Stimulated activated CD4-positive, alpha-beta T cell treated with anti-CD3 and anti-CD28 coated beads, Interleukin-1b, Interleukin-23, amount 100 ng/mL, for 24 hours (primary cell): Measurements from ENCODE around the gene SMYD1.

Experiments used
- DNase-seq, 4 experiments: peaks; one replicate each; pipeline ENCODE4 v3.0.0-alpha.2; 2020; ENCODE audit warnings: low read depth in 4 of 4, low spot score in 1 of 4

SMYD1 gene

GRCh38 chr2:88121678-88122077, 54.1 kb downstream of the SMYD1 start:
- no peak for DNase-seq

GRCh38 chr2:88122141-88122884, 54.7 kb downstream of the SMYD1 start:
- no peak for DNase-seq

- no peak for DNase-seq
Measured at GRCh38 chr2:88123164-88123974, 55.7 kb downstream of the SMYD1 start.

- no peak for DNase-seq
Measured at GRCh38 chr2:88123975-88124917, 56.6 kb downstream of the SMYD1 start.

- DNase-seq, result no peak
Measured at GRCh38 chr2:88125344-88125923, 57.8 kb downstream of the SMYD1 start.

DNA sequence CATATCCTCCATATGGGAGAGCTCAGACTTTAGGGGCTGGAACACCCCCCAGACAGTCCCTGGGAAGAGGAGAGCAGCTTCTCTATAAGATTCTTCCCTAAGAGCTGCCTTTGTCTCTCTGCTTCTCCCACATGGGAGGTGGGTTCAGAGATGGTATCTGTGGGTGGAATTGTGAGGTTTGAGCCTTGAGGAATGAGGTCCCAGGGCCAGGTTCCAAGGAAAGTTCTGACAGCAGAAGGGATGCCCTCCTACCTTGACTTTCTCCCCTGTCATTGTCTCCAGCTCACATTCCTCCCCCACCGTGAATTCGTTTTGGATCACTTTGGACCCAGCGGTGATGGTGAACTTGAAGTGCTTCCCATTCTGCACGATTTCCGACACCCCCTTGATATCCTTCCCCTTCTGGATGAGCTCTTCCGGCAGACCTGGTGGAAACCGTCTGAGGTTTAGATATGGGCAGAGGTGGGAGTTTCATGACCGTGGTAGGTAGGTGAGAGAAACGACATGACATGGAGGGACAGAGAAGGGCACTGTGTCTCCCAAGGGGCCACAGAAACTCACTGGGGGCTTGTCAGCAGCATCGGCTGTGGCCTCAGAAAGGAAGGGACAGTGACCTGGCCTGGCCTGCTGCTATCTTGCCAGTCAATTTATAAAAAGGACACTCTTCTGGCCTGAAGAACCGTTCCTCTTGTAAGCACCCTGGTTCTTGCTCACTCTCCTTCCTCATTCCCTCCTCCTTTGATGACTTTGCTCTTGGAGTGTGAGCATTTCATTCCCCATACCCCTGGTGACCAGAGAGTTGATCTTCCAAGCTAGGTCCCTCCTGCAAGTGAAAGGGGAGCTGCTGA, 58.5 kb downstream of the SMYD1 start:
- DNase-seq, result no peak

DNA sequence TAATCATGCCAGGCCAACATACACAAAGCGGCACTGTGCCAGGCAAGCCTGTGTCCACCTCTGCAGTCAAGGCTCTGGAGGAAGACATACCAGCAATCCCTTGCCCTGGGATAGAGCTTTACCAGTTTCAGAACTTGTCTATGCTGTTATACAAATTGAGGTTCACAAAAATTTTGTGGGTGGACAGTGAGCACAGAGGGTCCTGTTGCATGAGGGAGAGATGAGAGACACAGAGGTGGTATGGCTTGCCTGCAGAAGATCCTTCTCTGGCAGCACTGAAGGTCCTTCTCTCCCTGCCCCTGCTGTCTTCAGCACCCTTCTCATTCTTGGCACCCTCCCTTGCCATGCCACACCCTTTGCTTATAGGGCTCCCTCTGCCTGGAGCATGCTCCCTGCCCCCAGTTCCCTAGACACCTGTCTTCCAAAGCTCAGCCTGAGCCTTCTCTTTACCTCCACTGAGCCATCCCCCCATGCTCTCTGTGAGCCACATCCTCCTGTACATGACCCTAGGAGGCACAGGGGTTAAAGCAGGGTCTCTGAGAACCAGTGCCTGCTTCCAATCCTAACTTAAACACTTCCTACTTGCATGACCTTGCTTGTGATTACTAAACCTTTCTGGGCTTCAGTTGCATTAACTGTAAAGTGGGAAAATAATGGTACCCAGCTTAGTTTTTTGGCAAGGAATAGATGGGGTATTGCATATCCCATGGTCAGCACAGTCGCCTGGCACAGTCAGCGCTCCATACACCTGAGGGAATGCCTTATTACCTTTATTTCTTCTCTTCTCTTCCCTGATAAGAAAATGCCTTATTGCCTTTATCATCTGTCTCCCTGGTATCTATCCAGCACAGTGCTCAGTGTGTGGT, 59.4 kb downstream of the SMYD1 start:
- no peak for DNase-seq

DNA sequence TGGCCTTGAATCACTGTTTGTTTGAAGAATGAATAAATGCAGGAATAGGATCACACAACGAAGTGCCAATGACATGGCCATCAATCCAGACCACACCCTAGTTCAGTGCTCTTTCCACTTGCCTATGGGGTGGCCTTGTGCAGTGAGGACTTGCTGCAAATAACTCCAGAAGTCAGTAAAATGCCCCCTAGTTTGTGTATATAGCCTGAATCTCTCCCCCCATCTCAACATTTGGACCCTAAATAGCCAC, 59.9 kb downstream of the SMYD1 start:
- DNase-seq, result no peak

GRCh38 chr2:88127888-88128653, 60.4 kb downstream of the SMYD1 start, which contains the start of gene FABP1:
TSS of gene FABP1 (minus strand) at chr2:88128062. CDS start at chr2:88128017, 45 bp downstream.
- DNase-seq, result no peak

- no peak for DNase-seq
Measured at GRCh38 chr2:88128654-88129312, 61.2 kb downstream of the SMYD1 start.

GRCh38 chr2:88129313-88129959, 61.8 kb downstream of the SMYD1 start:
- DNase-seq, result no peak

- DNase-seq, result no peak
Measured at GRCh38 chr2:88131201-88131998, 63.8 kb downstream of the SMYD1 start.

DNA sequence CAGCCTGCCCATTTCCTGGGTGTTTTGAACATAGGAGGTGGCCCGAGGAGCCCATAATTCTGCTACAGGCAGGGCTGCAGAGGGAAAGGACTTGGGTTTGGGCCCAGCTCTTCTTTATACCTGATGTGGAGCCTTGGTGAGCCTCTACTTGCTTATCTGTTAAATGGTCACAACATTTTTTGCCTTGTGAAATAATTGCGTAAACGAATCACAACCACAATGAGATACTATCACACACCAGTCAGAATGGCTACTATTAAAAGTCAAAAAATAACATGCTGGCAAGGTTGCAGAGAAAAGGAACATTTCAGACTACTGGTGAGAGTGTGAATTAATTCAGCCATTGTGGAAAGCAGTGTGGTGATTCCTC, 64.4 kb downstream of the SMYD1 start:
- no peak for DNase-seq

DNA sequence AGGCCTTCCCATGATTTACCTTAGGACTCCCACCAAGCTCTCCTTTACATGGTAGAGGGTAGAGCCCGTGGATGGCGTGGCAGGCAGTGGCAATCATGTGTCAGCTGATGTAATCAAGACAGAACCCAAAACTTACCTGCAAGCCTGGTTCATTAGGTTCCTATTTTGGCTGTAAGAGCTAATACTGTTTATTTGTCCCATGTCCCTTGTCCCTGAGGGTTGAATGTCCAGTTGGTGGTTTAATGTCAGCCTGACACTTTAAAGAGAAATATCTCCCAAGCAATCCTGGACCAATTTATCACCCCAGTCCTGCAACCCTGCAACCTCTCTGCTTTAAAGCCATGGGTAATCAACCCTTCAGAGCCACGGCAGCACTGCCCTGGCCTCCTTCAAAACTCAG, 66.2 kb downstream of the SMYD1 start:
- DNase-seq, result no peak

GRCh38 chr2:88136817-88137216, 69.2 kb downstream of the SMYD1 start:
- DNase-seq, result no peak

DNA sequence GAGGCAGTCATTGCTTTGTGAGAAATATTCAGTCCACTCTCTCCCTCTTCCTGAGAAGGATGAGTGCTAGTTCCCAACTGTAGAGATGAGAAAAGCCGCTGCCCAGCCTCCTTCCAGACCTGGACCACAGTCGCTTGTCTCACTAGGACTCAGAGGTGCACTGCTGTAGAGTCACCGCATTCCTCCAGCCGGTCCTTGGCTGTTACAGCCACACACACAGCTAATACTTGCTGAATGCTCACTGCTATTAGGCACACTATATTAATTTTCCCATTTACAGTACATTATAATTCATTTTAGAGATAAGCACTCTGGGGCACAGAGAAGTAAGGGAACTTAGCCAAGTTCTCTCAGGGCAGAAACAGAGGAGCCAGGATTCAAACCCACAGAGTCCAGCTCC, 70.2 kb downstream of the SMYD1 start:
- DNase-seq, result no peak

DNA sequence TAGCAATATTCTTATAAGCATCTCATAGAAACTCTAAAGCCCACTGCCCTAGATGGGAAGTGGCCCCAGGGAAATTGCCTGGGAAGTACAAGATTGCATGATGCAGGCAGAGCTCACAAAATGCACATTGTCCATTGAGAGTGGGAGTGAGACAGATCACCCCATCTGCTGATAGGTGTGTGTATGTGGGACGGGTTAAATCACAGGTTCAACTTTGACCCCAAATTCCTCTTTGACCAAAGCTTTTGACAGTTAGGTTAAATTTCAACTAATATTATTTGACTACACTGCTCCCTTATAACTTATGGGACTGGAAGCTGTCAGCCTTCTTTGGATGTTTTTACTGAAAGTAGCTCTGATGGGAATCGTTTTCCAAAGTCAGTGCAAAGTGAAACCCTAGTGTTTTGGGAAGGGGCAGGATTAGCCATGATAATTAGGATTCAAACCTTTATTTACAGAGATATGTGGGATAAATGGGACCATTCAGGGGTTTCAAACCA, 71.6 kb downstream of the SMYD1 start:
- DNase-seq, result no peak
